PC-9 (cell line): Measurements from ENCODE around the gene SLC38A6. TPM values are rescaled to one million over a fixed set of nuclear protein-coding genes. Genes with fewer than 3 reads are reported as not detected.

Source experiments
- BruUV-seq: library from RNA; stranded (reverse); fragments of 400-500 nt; replicated peaks from 2 replicates; lab custom pipeline; 2021; lab: Mats Ljungman, UMichigan
- CTCF ChIA-PET: fragments of 300-600 bp; sonication (Branson Sonifier 250); formaldehyde crosslinking; loops from one replicate; lab custom pipeline; 2022; ENCODE audit warnings: antibody characterized with exemption; lab: Charles Lee
- POLR2A ChIA-PET: fragments of 300-600 bp; sonication (Branson Sonifier 250); formaldehyde crosslinking; loops from one replicate; lab custom pipeline; 2022; ENCODE audit warnings: antibody characterized with exemption; ENCODE audit not compliant: unreplicated experiment; lab: Charles Lee
- DNase-seq, 2 experiments: peaks; one replicate each; pipeline versions ENCODE4 v3.0.0 to v3.0.0-alpha.2; 2015 to 2022; ENCODE audit warnings: mixed read lengths in 1 of 2
- H2AFZ ChIP-seq: fragments of 200-600 bp; sonication (generic); 2 replicates; pipeline ENCODE4 v1.8.1; 2017; ENCODE audit warnings: antibody characterized with exemption
- H3F3A ChIP-seq: fragments of 200-600 bp; sonication (generic); 2 replicates; pipeline ENCODE4 v1.8.1; 2017; ENCODE audit warnings: antibody characterized with exemption, mild to moderate bottlenecking, low read depth; ENCODE audit not compliant: insufficient read depth
- H3K27ac ChIP-seq: fragments of 200-600 bp; sonication (generic); 2 replicates; pipeline ENCODE4 v1.6.1; 2016; ENCODE audit warnings: mixed run types
- H3K27me3 ChIP-seq: fragments of 200-600 bp; sonication (generic); 2 replicates; pipeline ENCODE4 v1.6.1; 2016; ENCODE audit warnings: low read depth, mixed run types; ENCODE audit not compliant: insufficient read depth
- H3K36me3 ChIP-seq: fragments of 200-600 bp; sonication (generic); 2 replicates; pipeline ENCODE4 v1.6.1; 2016; ENCODE audit warnings: low read depth, mixed run types
- H3K4me1 ChIP-seq: fragments of 200-600 bp; sonication (generic); replicated peaks from 2 replicates; pipeline ENCODE4 v1.6.1; 2016; ENCODE audit warnings: mixed run types; ENCODE audit not compliant: insufficient read depth
- H3K4me2 ChIP-seq: fragments of 200-600 bp; sonication (generic); 2 replicates; pipeline ENCODE4 v1.6.1; 2017; ENCODE audit warnings: mixed run types
- H3K4me3 ChIP-seq: fragments of 200-600 bp; sonication (generic); 2 replicates; pipeline ENCODE4 v1.6.1; 2016; ENCODE audit warnings: mixed run types
- H3K79me2 ChIP-seq: fragments of 200-600 bp; sonication (generic); 2 replicates; pipeline ENCODE4 v1.6.1; 2017; ENCODE audit warnings: low read depth, mixed run types
- H3K9me2 ChIP-seq: fragments of 200-600 bp; sonication (generic); 2 replicates; pipeline ENCODE4 v1.8.1; 2017; ENCODE audit warnings: mild to moderate bottlenecking; ENCODE audit not compliant: insufficient read depth
- H3K9me3 ChIP-seq: fragments of 200-600 bp; sonication (generic); 2 replicates; pipeline ENCODE4 v1.8.1; 2016; ENCODE audit warnings: low read depth; ENCODE audit not compliant: insufficient read depth
- H4K20me1 ChIP-seq: fragments of 200-600 bp; sonication (generic); 2 replicates; pipeline ENCODE4 v1.8.1; 2017; ENCODE audit not compliant: insufficient read depth
- CTCF ChIP-seq: fragments of 200-600 bp; sonication (generic); conservative IDR thresholded peaks from 2 replicates; pipeline ENCODE4 v1.6.1; 2017; ENCODE audit warnings: mixed run types, antibody characterized with exemption, mild to moderate bottlenecking, moderate library complexity
- EZH2 ChIP-seq: fragments of 200-600 bp; sonication (generic); IDR thresholded peaks from 2 replicates; pipeline ENCODE4 v1.8.0; 2017; ENCODE audit warnings: antibody characterized with exemption, low read depth
- intact Hi-C: fragments of 100-400 bp; cut with micrococcal nuclease; formaldehyde crosslinking; loops from one replicate; pipeline ENCODE4 v1.10.0; 2022; ENCODE audit not compliant: unreplicated experiment
- total RNA-seq: library from RNA; stranded (reverse); gene quantifications from 2 replicates; pipeline ENCODE4 v1.2.3, GENCODE V29; 2021

Gene SLC38A6
- total RNA-seq, 1 experiment from 2014 or later = 45.5 TPM

DNA sequence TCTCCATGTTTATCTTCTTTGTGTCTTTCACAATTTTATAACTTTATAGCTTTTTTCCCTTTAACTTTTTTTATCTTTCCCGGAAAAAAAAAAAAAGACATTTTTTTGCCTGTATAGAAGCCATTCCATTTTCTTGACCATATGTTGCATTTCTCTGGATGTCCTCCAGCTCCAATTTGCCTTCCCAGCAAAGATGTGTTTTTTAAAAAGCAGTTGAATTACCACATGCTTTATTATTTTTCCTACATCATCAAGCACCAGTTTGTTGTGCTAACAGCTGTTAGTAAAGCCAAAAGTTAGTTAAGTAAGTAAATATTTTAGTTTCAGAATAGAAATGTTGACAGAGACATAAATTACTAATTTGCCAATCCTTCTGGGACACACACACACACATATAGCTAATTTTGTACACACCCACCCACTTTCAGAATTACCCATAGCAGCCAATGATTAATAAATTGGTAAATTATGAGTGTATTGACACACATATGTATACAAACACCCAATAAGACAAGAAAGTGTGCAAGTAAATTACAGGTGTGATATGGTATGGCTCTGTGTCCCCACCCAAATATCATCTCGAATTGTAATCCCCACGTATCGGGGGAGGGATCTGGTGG, 118.3 kb downstream of the SLC38A6 start:
- ChIA-PET CTCF (interaction anchor here (0.5 kb wide), 1 partner anchor 79 kb away, joined by 9 read pairs; no protein-coding TSS in a partner anchor), POLR2A (no interaction called here)
- Histone ChIP-seq H3K4me1 (peaks cover 34% of the 10 kb centered on the region), H3K27ac (no peak overlapping the region), H3K79me2 (no peaks in the 10 kb centered on the region), H3K9me2 (no peaks in the 10 kb centered on the region), H3K36me3 (no peaks in the 10 kb centered on the region), H3K9me3 (no peaks in the 10 kb centered on the region; the same call in 1 of the 2 replicates), H4K20me1 (no peaks in the 10 kb centered on the region), H3K4me3 (no peak overlapping the region), H3F3A (peaks cover 23% of the 10 kb centered on the region), H2AFZ (no peak overlapping the region), H3K27me3 (no peaks in the 10 kb centered on the region), H3K4me2 (no peak overlapping the region)
- intact Hi-C loops = no loop called here
- TF ChIP-seq EZH2 = no peak
- DNase-seq = no peak
- no TSS peak for BruUV-seq

DNA sequence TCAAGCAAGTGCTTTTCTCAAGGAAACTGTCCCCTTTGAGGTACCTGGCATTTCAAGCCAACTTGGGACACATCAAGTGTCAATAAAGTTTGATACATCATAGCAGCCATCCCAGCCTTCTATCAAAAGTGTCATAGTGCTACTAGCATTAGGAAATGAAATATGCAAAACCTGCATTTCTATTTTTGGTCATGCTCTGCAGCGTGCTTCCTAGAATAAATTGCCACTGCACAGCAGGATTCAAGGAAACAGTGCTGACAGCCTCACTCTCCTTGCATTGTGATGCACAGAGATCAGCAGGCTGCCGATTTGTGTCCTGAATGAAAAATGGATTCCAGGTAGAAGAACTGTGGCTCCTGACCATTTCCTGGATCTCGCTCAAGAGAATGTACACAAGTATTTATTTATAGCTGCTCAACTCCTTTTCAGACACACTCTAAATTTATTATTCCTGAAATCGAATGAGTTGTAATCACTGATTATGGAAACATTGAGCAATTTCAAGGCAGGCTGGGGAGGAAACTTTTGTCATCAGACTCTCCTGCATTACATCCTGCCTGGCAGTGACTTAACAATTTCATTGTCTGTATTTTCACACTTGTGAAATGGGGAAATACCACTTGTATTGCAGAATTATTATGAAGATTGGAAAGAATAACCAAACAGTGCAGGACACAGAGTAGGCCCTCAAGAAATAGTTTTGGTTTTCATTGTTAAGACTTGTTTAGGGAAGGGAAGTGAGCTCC, 120.9 kb downstream of the SLC38A6 start:
- BruUV-seq = no TSS peak
- CTCF ChIA-PET = no interaction called here
- TF ChIP-seq EZH2 (no peak), CTCF (no peak)
- Histone ChIP-seq H3K4me3 (no peak overlapping the region), H3K4me1 (peaks cover 38% of the 10 kb centered on the region), H4K20me1 (no peaks in the 10 kb centered on the region), H3K9me3 (no peaks in the 10 kb centered on the region; the same call in 1 of the 2 replicates), H3K79me2 (no peaks in the 10 kb centered on the region), H3K36me3 (no peaks in the 10 kb centered on the region), H3K27ac (peak overlapping the region; percentile 98), H3K27me3 (no peaks in the 10 kb centered on the region), H3K9me2 (no peaks in the 10 kb centered on the region), H3F3A (peaks cover 25% of the 10 kb centered on the region), H3K4me2 (peak overlapping the region; percentile 63), H2AFZ (peak overlapping the region; percentile 34)
- peak; percentile 27 to 53 for DNase-seq
- intact Hi-C loops = loop anchor here (2.0 to 10.0 kb wide), 3 partner anchors 121 to 477 kb away; partner anchors contain the start of genes SLC38A6 and TRMT5
- POLR2A ChIA-PET = no interaction called here

Other genes starting within 250 kb of the SLC38A6 start
- 79.7 and 93.3 TPM in 2 replicates for gene MNAT1, start 246.5 kb upstream of the SLC38A6 start, total RNA-seq
- gene TRMT5, start 166 bp upstream of the SLC38A6 start, total RNA-seq = 17.3 and 17.6 TPM in 2 replicates